Measurements from ENCODE around the gene WDR27.
"Not testable (repeated sequence)": the region's sequence is repeated elsewhere in the genome, so short reads cannot be mapped to it uniquely, and the experiment has no call there.

Gene WDR27

GRCh38 chr6:169474362-169474761 lies 227.5 kb downstream of the WDR27 start:
- DNase-seq (ENCODE audit: low read depth) = no peak
- no peak overlapping the region for H3K4me3 ChIP-seq (ENCODE audit: low read depth, low read length)
- TF ChIP-seq CTCF (IDR thresholded peaks at IDR 0.05; ENCODE audit: low read depth, low read length) (no peak), MYC (IDR thresholded peaks at IDR 0.05; ENCODE audit: low read depth, low read length) (no peak), MAX (IDR thresholded peaks at IDR 0.05; ENCODE audit: low read depth, low read length) (no peak), POLR2A (IDR thresholded peaks at IDR 0.05; ENCODE audit: extremely low read depth, insufficient read length) (no peak)

- no peak for TF ChIP-seq CTCF (IDR thresholded peaks at IDR 0.05; ENCODE audit: low read depth, low read length)
- TF ChIP-seq MAX (IDR thresholded peaks at IDR 0.05; ENCODE audit: low read depth, low read length) = no peak
- TF ChIP-seq MYC (IDR thresholded peaks at IDR 0.05; ENCODE audit: low read depth, low read length) = no peak
- TF ChIP-seq POLR2A (IDR thresholded peaks at IDR 0.05; ENCODE audit: extremely low read depth, insufficient read length) = no peak
- DNase-seq (ENCODE audit: low read depth) = no peak
- no peak overlapping the region for H3K4me3 ChIP-seq (ENCODE audit: low read depth, low read length)
Measured at GRCh38 chr6:169473663-169474062, 228.2 kb downstream of the WDR27 start.

- no peak for DNase-seq (ENCODE audit: low read depth)
- no peak overlapping the region for H3K4me3 ChIP-seq (ENCODE audit: low read depth, low read length)
- TF ChIP-seq CTCF (IDR thresholded peaks at IDR 0.05; ENCODE audit: low read depth, low read length) (no peak), POLR2A (IDR thresholded peaks at IDR 0.05; ENCODE audit: extremely low read depth, insufficient read length) (no peak), MYC (IDR thresholded peaks at IDR 0.05; ENCODE audit: low read depth, low read length) (no peak), MAX (IDR thresholded peaks at IDR 0.05; ENCODE audit: low read depth, low read length) (no peak)
Measured at GRCh38 chr6:169472786-169473416, 228.9 kb downstream of the WDR27 start.

- H3K4me3 ChIP-seq (ENCODE audit: low read depth, low read length) = no peak overlapping the region
Measured at GRCh38 chr6:169470790-169471189, 231.0 kb downstream of the WDR27 start.

GRCh38 chr6:169469028-169469427 lies 232.8 kb downstream of the WDR27 start:
- H3K4me3 ChIP-seq (ENCODE audit: low read depth, low read length) = no peak overlapping the region
- no peak for DNase-seq (ENCODE audit: low read depth)

More at GRCh38 chr6:169470790-169471189, 231.0 kb downstream of the WDR27 start:
- no peak for DNase-seq (ENCODE audit: low read depth)
- no peak for TF ChIP-seq MYC (IDR thresholded peaks at IDR 0.05; ENCODE audit: low read depth, low read length)
- no peak for TF ChIP-seq CTCF (IDR thresholded peaks at IDR 0.05; ENCODE audit: low read depth, low read length)
- TF ChIP-seq MAX (IDR thresholded peaks at IDR 0.05; ENCODE audit: low read depth, low read length) = no peak
- TF ChIP-seq POLR2A (IDR thresholded peaks at IDR 0.05; ENCODE audit: extremely low read depth, insufficient read length) = no peak

GRCh38 chr6:169467755-169468154 lies 234.1 kb downstream of the WDR27 start:
- not testable (repeated sequence) for H3K4me3 ChIP-seq (ENCODE audit: low read depth, low read length); DNase-seq (ENCODE audit: low read depth)

More at GRCh38 chr6:169469028-169469427, 232.8 kb downstream of the WDR27 start:
- TF ChIP-seq POLR2A (IDR thresholded peaks at IDR 0.05; ENCODE audit: extremely low read depth, insufficient read length) (no peak), MAX (IDR thresholded peaks at IDR 0.05; ENCODE audit: low read depth, low read length) (no peak), MYC (IDR thresholded peaks at IDR 0.05; ENCODE audit: low read depth, low read length) (no peak), CTCF (IDR thresholded peaks at IDR 0.05; ENCODE audit: low read depth, low read length) (no peak)

GRCh38 chr6:169466256-169466655 lies 235.6 kb downstream of the WDR27 start:
- DNase-seq (ENCODE audit: low read depth) = peak; percentile 36
- not testable (repeated sequence) for H3K4me3 ChIP-seq (ENCODE audit: low read depth, low read length)
